Karpas-422 (cell line): ENCODE results near the gene SERPINB5. TPM values are rescaled to one million over a fixed set of nuclear protein-coding genes. Genes with fewer than 3 reads are reported as not detected.

ENCODE experiments used
- total RNA-seq: library from RNA; depleted of rRNA; stranded (reverse); fragments of >200 nt; shearing (Covaris generic); gene quantifications from 2 replicates; pipeline ENCODE4 v1.2.3, GENCODE V29; 2014; ENCODE audit warnings: low replicate concordance; rRNA removed

Gene SERPINB5
- total RNA-seq, 1 experiment from 2014 or later = 1.0 TPM

Other genes with a start within 250 kb of the SERPINB5 start
- 263 and 271 TPM in 2 replicates for gene BCL2, start 157.2 kb upstream of the SERPINB5 start, total RNA-seq
- 56.8 and 64.4 TPM in 2 replicates for gene KDSR, start 109.8 kb upstream of the SERPINB5 start, total RNA-seq
- gene VPS4B, start 54.5 kb upstream of the SERPINB5 start, total RNA-seq = 58.5 and 62.7 TPM in 2 replicates
- gene SERPINB12, start 65.4 kb downstream of the SERPINB5 start, total RNA-seq = not detected in 2 replicates
- not detected in 2 replicates for gene SERPINB13, start 110.4 kb downstream of the SERPINB5 start, total RNA-seq
- gene SERPINB4, start 167.3 kb downstream of the SERPINB5 start, total RNA-seq = not detected in 2 replicates
- not detected in 2 replicates for gene SERPINB3, start 184.9 kb downstream of the SERPINB5 start, total RNA-seq
- not detected in 2 replicates for gene SERPINB11, start 226.0 kb downstream of the SERPINB5 start, total RNA-seq